ENCODE data around the gene RBBP8NL. TPM values are rescaled to one million over a fixed set of nuclear protein-coding genes. Genes with fewer than 3 reads are reported as not detected.

Gene RBBP8NL
- total and polyA plus RNA-seq, 2 donors (not counting 3 experiments of a cell fraction or from before 2014, with no cell fraction given), result not detected

DNA sequence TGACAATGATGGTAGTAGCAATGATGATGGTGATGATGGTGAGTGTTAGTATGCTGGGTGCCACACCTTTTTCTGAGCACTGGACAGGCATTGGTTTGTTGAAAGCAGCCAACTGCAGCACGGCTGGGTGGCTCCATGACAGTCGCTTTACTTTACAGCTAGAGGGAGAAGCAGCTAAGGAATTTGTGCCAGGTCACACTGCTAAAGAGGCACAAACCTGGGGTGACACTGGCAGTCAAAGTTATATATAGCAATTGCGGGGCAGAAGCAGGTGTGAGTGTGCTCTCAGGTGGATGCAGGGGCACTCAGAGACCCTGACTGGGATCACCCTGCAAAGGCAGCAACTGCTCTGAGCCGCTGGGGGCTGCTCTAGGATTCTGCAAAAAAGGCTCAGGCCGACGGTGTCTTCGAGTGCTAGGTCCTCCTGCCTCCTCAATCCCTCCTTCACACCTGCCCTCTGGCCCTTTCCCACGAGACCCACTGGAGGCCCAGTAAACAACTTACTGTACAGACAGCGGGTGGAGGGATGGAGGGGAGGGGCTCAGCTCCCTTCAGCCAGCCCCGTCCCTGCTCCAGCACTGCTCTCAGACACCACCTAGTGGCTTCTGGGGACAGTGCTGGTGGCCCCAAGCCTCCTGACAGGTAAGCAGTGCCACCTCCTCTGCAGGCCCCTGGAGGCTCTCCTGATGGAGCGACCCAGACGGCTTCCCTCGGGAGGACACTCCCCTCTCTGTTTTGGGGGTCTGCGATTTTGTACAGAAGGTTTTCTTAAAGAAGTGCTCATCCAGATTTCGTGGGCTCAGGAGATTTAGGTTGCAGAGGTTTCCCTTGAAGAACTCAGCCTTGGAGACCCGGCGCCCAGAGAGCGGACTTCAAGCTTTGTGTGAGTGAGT, 44.8 kb downstream of the RBBP8NL start:
- Histone ChIP-seq H3K4me2 (ENCODE audit: insufficient read depth, low read length) (no peak overlapping the region), H3K27me3 (ENCODE audit: control insufficient read depth in 2 of 2, insufficient read depth in 2 of 2, low read length in 2 of 2) (no peaks in the 10 kb centered on the region), H4K20me1 (replicated peaks; ENCODE audit: control insufficient read depth, extremely low read depth, insufficient read depth, low read length) (no peaks in the 10 kb centered on the region), H3K79me2 (ENCODE audit: control insufficient read depth, insufficient read depth, low read length) (peaks cover 24% of the 10 kb centered on the region), H3K9me1 (replicated peaks; ENCODE audit: control insufficient read depth, extremely low read depth, insufficient read depth, low read length) (no peaks in the 10 kb centered on the region), H3K9me3 (replicated peaks; ENCODE audit: control insufficient read depth, insufficient read depth, low read length) (no peaks in the 10 kb centered on the region), H3K36me3 (ENCODE audit: control insufficient read depth in 2 of 2, extremely low read depth in 1 of 2, insufficient read depth in 2 of 2, low read length in 2 of 2) (no peaks in the 10 kb centered on the region), H3K9ac (replicated peaks; ENCODE audit: extremely low read depth, insufficient read depth, low read length) (no peak overlapping the region), H2AFZ (ENCODE audit: low read depth, low read length) (no peak overlapping the region), H3K4me3 (replicated peaks in 1 of 3; ENCODE audit: insufficient read depth in 1 of 3, low read depth in 1 of 3, low read length in 3 of 3) (no peak overlapping the region), H3K4me1 (ENCODE audit: control insufficient read depth, extremely low read depth, insufficient read depth, low read length) (peaks cover 16% of the 10 kb centered on the region), H3K27ac (ENCODE audit: insufficient read depth, low read depth, low read length) (no peak overlapping the region)
- intact Hi-C loops (cut with micrococcal nuclease) (loop anchor here (1.0 to 10.0 kb wide), 5 partner anchors 23 to 422 kb away; partner anchors contain the start of genes ADRM1, MTG2 and OGFR), dilution Hi-C loops (cut with MboI; ENCODE audit: extremely low pct_ligation_motif_present, low sequenced_read_pairs) (no loop called here)
- BruUV-seq (replicated peaks), result no TSS peak
- DNase-seq (ENCODE audit: low read depth, low spot score) (peak; percentile 84), FAIRE-seq (peak; percentile 95)
- TF ChIP-seq POLR2A (IDR thresholded peaks at IDR 0.05; ENCODE audit: low read depth, low read length) (peak; percentile 23), MYC (IDR thresholded peaks at IDR 0.05; ENCODE audit: low read depth, low read length) (no peak), POLR2AphosphoS5 (IDR thresholded peaks at IDR 0.05; ENCODE audit: insufficient read depth, low read depth, low read length) (peak; percentile 50), CTCF (IDR thresholded peaks at IDR 0.05; ENCODE audit: extremely low read depth in 1 of 2, insufficient read depth in 1 of 2, low read depth in 1 of 2, low read length in 2 of 2) (peak; percentile 93 to 98)
- POLR2A ChIA-PET, result no interaction called here
- CTCF ChIA-PET, result interaction anchor here (0.6 to 9.9 kb wide), 32 partner anchors 8 to 372 kb away, joined by 3 to 179 read pairs (median 5); partner anchors contain the start of genes ADRM1 and LAMA5
